ENCODE data around the gene EIF3B.

The EIF3B gene

GRCh38 chr7:2403718-2404648 is 49.4 kb downstream of the EIF3B start:
- no peak overlapping the region for H2AFZ ChIP-seq (ENCODE audit: low read length)
- H3K27ac ChIP-seq (ENCODE audit: low read depth, low read length, poor library complexity, severe bottlenecking), result no peak overlapping the region
- H3K9ac ChIP-seq (ENCODE audit: low read length), result peak overlapping the region; percentile 74
- H3K36me3 ChIP-seq (ENCODE audit: insufficient read depth, low read length), result no peaks in the 10 kb centered on the region
- no peaks in the 10 kb centered on the region; the same call in 1 of the 2 replicates for H3K27me3 ChIP-seq (ENCODE audit: insufficient read depth, low read length)
- no peaks in the 10 kb centered on the region for H3K9me2 ChIP-seq (ENCODE audit: low read depth, low read length)
- H4K20me1 ChIP-seq (ENCODE audit: insufficient read depth, low read length), result no peaks in the 10 kb centered on the region
- H3K4me1 ChIP-seq (ENCODE audit: insufficient read depth, low read length, severe bottlenecking), result peaks cover 11% of the 10 kb centered on the region
- peak overlapping the region; percentile 77 for H3K4me2 ChIP-seq (ENCODE audit: low read length)
- H3K79me2 ChIP-seq (ENCODE audit: insufficient read depth, low read length), result no peaks in the 10 kb centered on the region
- peak overlapping the region; percentile 67 for H3K4me3 ChIP-seq (ENCODE audit: low read depth, low read length, poor library complexity, severe bottlenecking)
- TF ChIP-seq EZH2 (IDR thresholded peaks at IDR 0.05; ENCODE audit: borderline replicate concordance, low read length) (no peak), CTCF (IDR thresholded peaks at IDR 0.05; ENCODE audit: low read length) (no peak)
- H3K9me3 ChIP-seq (ENCODE audit: low read length), result no peaks in the 10 kb centered on the region
- H3F3A ChIP-seq (ENCODE audit: insufficient read depth, low read length), result no peaks in the 10 kb centered on the region

GRCh38 chr7:2404714-2405119 is 50.1 kb downstream of the EIF3B start:
- Histone ChIP-seq H3K9ac (ENCODE audit: low read length) (no peak overlapping the region; the same call in 1 of the 2 replicates), H3K36me3 (ENCODE audit: insufficient read depth, low read length) (no peaks in the 10 kb centered on the region), H3K27ac (ENCODE audit: low read depth, low read length, poor library complexity, severe bottlenecking) (no peak overlapping the region), H2AFZ (ENCODE audit: low read length) (no peak overlapping the region), H3K4me1 (ENCODE audit: insufficient read depth, low read length, severe bottlenecking) (peaks cover 11% of the 10 kb centered on the region), H3F3A (ENCODE audit: insufficient read depth, low read length) (no peaks in the 10 kb centered on the region), H3K9me3 (ENCODE audit: low read length) (no peaks in the 10 kb centered on the region), H3K27me3 (ENCODE audit: insufficient read depth, low read length) (no peaks in the 10 kb centered on the region; the same call in 1 of the 2 replicates), H4K20me1 (ENCODE audit: insufficient read depth, low read length) (no peaks in the 10 kb centered on the region), H3K9me2 (ENCODE audit: low read depth, low read length) (no peaks in the 10 kb centered on the region), H3K4me2 (ENCODE audit: low read length) (peak overlapping the region; percentile 77; the same call in 1 of the 2 replicates), H3K4me3 (ENCODE audit: low read depth, low read length, poor library complexity, severe bottlenecking) (peak overlapping the region; percentile 67), H3K79me2 (ENCODE audit: insufficient read depth, low read length) (no peaks in the 10 kb centered on the region)
- TF ChIP-seq EZH2 (IDR thresholded peaks at IDR 0.05; ENCODE audit: borderline replicate concordance, low read length) (no peak), CTCF (IDR thresholded peaks at IDR 0.05; ENCODE audit: low read length) (no peak)

- TF ChIP-seq EZH2 (IDR thresholded peaks at IDR 0.05; ENCODE audit: borderline replicate concordance, low read length) (no peak), CTCF (IDR thresholded peaks at IDR 0.05; ENCODE audit: low read length) (no peak)
- Histone ChIP-seq H3K4me2 (ENCODE audit: low read length) (no peak overlapping the region), H2AFZ (ENCODE audit: low read length) (no peak overlapping the region), H3K36me3 (ENCODE audit: insufficient read depth, low read length) (no peaks in the 10 kb centered on the region), H3K9me3 (ENCODE audit: low read length) (no peaks in the 10 kb centered on the region), H3K27ac (ENCODE audit: low read depth, low read length, poor library complexity, severe bottlenecking) (no peak overlapping the region), H3K9ac (ENCODE audit: low read length) (no peak overlapping the region), H3K4me3 (ENCODE audit: low read depth, low read length, poor library complexity, severe bottlenecking) (no peak overlapping the region), H3K9me2 (ENCODE audit: low read depth, low read length) (no peaks in the 10 kb centered on the region), H4K20me1 (ENCODE audit: insufficient read depth, low read length) (no peaks in the 10 kb centered on the region), H3K4me1 (ENCODE audit: insufficient read depth, low read length, severe bottlenecking) (peaks cover 11% of the 10 kb centered on the region), H3F3A (ENCODE audit: insufficient read depth, low read length) (no peaks in the 10 kb centered on the region), H3K27me3 (ENCODE audit: insufficient read depth, low read length) (no peaks in the 10 kb centered on the region; the same call in 1 of the 2 replicates), H3K79me2 (ENCODE audit: insufficient read depth, low read length) (no peaks in the 10 kb centered on the region)
Observed at GRCh38 chr7:2405201-2405600, 50.6 kb downstream of the EIF3B start.
